MCF 10A (cell line): ENCODE data around the gene ZMYM4. TPM values are rescaled to one million over a fixed set of nuclear protein-coding genes. Genes with fewer than 3 reads are reported as not detected.

Experiments
- BruUV-seq: library from RNA; stranded (reverse); fragments of 400-500 nt; replicated peaks from 2 replicates; lab custom pipeline; 2021; lab: Mats Ljungman, UMichigan
- CTCF ChIA-PET: fragments of 300-600 bp; sonication (Branson Sonifier 250); formaldehyde crosslinking; extraction: SDS; loops from one replicate; lab custom pipeline; 2021; ENCODE audit warnings: antibody characterized with exemption, inconsistent platforms; lab: Yijun Ruan, JAX
- POLR2A ChIA-PET: fragments of 300-600, 350-650 bp; sonication (Branson Sonifier 250); formaldehyde crosslinking; extraction: SDS; loops from one replicate; lab custom pipeline; 2020; ENCODE audit warnings: antibody characterized with exemption, inconsistent platforms; lab: Yijun Ruan, JAX
- DNase-seq: peaks from one replicate; pipeline ENCODE4 v3.0.0-alpha.2; 2018; ENCODE audit not compliant: unreplicated experiment
- H3K27ac Mint-ChIP-seq: one replicate; pipeline ENCODE4 v1.8.0; 2022; ENCODE audit warnings: mild to moderate bottlenecking, low read depth, mixed read lengths; ENCODE audit not compliant: unreplicated experiment
- H3K27me3 Mint-ChIP-seq: one replicate; pipeline ENCODE4 v1.8.0; 2022; ENCODE audit warnings: mixed read lengths; ENCODE audit not compliant: insufficient read depth, unreplicated experiment
- H3K36me3 Mint-ChIP-seq: one replicate; pipeline ENCODE4 v1.8.0; 2022; ENCODE audit warnings: mild to moderate bottlenecking, moderate library complexity, mixed read lengths; ENCODE audit not compliant: insufficient read depth, unreplicated experiment
- H3K4me1 Mint-ChIP-seq: one replicate; pipeline ENCODE4 v1.8.0; 2022; ENCODE audit warnings: mixed read lengths; ENCODE audit not compliant: insufficient read depth, unreplicated experiment
- H3K4me3 Mint-ChIP-seq: one replicate; pipeline ENCODE4 v1.8.0; 2022; ENCODE audit warnings: mild to moderate bottlenecking, moderate library complexity, mixed read lengths; ENCODE audit not compliant: unreplicated experiment
- H3K9me3 Mint-ChIP-seq: one replicate; pipeline ENCODE4 v1.8.0; 2022; ENCODE audit warnings: mixed read lengths; ENCODE audit not compliant: unreplicated experiment
- intact Hi-C: fragments of 100-400 bp; cut with micrococcal nuclease; formaldehyde crosslinking; loops from 2 replicates; pipeline ENCODE4 v1.14.1; 2022
- total RNA-seq: library from RNA; stranded (reverse); gene quantifications from 2 replicates; pipeline ENCODE4 v1.2.3, GENCODE V29; 2022
- TF ChIP-seq, protein P1 (sequence below): fragments of 200-600 bp; IDR thresholded peaks from one replicate; pipeline ENCODE4 v1.8.0; 2022; ENCODE audit warnings: antibody characterized with exemption, mild to moderate bottlenecking; ENCODE audit not compliant: unreplicated experiment

The ZMYM4 gene
- total RNA-seq, 1 experiment from 2014 or later = 62.0 TPM

DNA sequence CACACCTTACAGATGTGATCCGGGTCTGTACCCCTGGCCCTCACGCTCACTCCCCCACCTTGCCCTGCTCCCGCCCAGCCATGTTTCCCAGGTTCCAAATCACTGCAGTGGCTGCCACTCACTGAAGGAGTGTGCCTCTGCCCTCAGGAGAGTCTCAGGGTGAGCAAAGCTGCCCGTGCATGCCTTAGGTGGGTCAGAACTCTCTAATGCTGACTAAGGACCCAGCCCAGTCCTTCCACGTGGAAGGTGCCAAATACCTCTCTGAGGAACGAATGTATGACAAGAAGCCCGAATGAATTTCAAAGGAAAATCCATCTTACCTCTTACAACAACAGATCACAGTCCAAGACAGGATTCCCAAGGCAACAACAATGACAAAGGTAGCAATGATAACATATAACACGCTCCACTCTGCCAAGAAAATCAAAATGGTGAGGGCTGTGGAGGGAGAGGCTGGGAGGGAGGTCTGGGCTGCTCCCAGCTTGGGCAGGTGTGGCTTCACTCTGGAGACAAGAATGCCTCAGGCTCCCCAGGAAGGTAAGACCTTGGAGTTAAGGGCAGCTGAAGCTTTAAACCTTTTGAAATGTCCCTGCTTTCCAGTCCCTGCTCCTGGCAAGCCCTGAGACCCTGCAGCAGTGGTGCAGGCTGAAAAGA, 173.5 kb downstream of the ZMYM4 start:
- intact Hi-C loops = no loop called here
- BruUV-seq = no TSS peak
- Mint-ChIP-seq H3K27me3 (no peaks in the 10 kb centered on the region), H3K4me1 (peaks cover 8% of the 10 kb centered on the region), H3K36me3 (peaks cover 50% of the 10 kb centered on the region), H3K27ac (peak overlapping the region; percentile 24), H3K4me3 (no peak overlapping the region), H3K9me3 (no peaks in the 10 kb centered on the region)
- ChIA-PET POLR2A (interaction anchor here (0.6 to 6.8 kb wide), 9 partner anchors 10 to 322 kb away, joined by 3 to 31 read pairs (median 3); partner anchors contain the start of genes KIAA0319L and NCDN), CTCF (interaction anchor here (0.6 to 8.4 kb wide), 4 partner anchors 9 to 284 kb away, joined by 3 to 62 read pairs (median 4); no protein-coding TSS in a partner anchor)
- TF ChIP-seq, protein P1, sequence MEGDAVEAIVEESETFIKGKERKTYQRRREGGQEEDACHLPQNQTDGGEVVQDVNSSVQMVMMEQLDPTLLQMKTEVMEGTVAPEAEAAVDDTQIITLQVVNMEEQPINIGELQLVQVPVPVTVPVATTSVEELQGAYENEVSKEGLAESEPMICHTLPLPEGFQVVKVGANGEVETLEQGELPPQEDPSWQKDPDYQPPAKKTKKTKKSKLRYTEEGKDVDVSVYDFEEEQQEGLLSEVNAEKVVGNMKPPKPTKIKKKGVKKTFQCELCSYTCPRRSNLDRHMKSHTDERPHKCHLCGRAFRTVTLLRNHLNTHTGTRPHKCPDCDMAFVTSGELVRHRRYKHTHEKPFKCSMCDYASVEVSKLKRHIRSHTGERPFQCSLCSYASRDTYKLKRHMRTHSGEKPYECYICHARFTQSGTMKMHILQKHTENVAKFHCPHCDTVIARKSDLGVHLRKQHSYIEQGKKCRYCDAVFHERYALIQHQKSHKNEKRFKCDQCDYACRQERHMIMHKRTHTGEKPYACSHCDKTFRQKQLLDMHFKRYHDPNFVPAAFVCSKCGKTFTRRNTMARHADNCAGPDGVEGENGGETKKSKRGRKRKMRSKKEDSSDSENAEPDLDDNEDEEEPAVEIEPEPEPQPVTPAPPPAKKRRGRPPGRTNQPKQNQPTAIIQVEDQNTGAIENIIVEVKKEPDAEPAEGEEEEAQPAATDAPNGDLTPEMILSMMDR = no peak
- no peak for DNase-seq

DNA sequence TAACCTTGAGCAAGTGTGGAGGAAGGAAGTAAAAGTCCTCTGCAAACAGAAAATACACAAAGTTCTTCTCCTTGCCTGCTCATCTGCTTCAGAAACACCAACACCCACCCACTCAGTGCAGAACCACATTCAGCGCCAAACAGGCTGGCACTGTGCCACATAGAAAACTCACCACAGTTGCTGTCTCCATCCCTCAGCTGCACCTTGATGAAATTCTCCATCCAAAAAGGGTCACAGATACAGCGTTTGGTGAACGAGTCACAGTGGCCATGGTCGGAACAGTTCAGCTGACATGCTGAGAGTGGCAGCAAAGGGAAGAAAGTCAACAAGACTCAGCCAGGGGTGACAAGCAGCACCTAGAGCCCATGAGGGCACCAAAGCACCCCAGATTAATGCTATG, 174.2 kb downstream of the ZMYM4 start:
- H3K4me1 Mint-ChIP-seq = peaks cover 8% of the 10 kb centered on the region
- H3K4me3 Mint-ChIP-seq = no peak overlapping the region
- BruUV-seq = no TSS peak
- H3K9me3 Mint-ChIP-seq = no peaks in the 10 kb centered on the region
- intact Hi-C loops = no loop called here
- peaks cover 43% of the 10 kb centered on the region for H3K36me3 Mint-ChIP-seq
- no peak for DNase-seq
- ChIA-PET POLR2A (interaction anchor here (0.6 to 6.8 kb wide), 8 partner anchors 9 to 321 kb away, joined by 3 to 31 read pairs (median 4); partner anchors contain the start of genes KIAA0319L and NCDN), CTCF (interaction anchor here (0.8 to 8.4 kb wide), 5 partner anchors 8 to 284 kb away, joined by 3 to 62 read pairs (median 4); no protein-coding TSS in a partner anchor)
- TF ChIP-seq, protein P1 = no peak
- H3K27ac Mint-ChIP-seq = no peak overlapping the region
- H3K27me3 Mint-ChIP-seq = no peaks in the 10 kb centered on the region

DNA sequence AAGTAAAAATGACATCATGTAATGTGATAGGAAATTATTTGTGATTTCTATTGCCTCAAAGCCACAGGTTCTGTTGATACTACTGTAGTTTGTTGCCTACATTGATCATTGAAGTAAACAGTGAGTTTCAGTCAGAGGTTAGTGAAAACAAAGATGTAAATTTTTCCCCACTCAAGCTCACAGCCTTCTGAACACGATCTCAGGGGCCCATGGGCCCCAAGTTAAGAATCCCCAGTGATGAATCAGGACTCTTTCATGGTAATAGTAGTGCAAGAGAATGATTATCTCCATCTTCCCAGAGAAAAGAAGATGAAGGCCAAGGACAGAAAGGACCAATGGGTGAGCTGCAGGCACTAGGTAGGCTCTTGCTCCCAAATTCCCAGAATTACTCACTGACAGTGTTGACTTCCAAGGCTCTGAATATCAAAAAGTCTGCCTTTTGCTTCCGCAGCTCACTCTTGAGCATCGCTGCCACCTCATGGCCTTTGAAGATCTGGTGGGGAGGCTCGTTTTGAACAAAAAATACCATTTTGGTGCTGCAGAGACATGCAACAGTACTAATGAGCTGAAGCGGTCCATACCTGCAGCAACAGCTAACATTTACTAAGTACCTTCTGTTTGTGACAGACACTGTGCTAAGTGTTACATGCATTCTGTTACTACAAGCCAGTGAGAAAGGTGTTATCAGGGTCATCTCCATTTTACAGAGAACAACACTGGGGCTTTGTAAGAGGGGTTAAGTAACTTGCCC, 175.4 kb downstream of the ZMYM4 start:
- no peak for DNase-seq
- H3K9me3 Mint-ChIP-seq = no peaks in the 10 kb centered on the region
- TF ChIP-seq, protein P1 = no peak
- H3K27ac Mint-ChIP-seq = no peak overlapping the region
- peaks cover 8% of the 10 kb centered on the region for H3K4me1 Mint-ChIP-seq
- no peak overlapping the region for H3K4me3 Mint-ChIP-seq
- ChIA-PET CTCF (interaction anchor here (0.7 to 8.4 kb wide), 6 partner anchors 7 to 241 kb away, joined by 3 to 62 read pairs (median 4); partner anchors contain the start of genes KIAA0319L and NCDN), POLR2A (interaction anchor here (0.7 to 6.8 kb wide), 6 partner anchors 8 to 337 kb away, joined by 3 to 31 read pairs (median 4); partner anchors contain the start of genes KIAA0319L and NCDN)
- no peaks in the 10 kb centered on the region for H3K27me3 Mint-ChIP-seq
- no TSS peak for BruUV-seq
- peaks cover 35% of the 10 kb centered on the region for H3K36me3 Mint-ChIP-seq
- intact Hi-C loops = no loop called here

DNA sequence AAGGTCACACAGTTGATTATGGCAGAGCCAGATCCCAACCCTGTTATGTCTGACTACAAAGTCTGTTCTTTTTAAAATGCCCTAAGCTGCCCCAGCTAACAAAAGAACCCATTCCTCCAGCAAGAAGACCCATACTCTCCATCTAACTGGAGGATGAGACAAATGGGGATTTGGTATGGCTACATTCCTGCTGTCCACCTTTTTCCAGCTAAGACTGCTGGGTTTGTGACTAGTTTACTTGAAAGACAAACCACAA, 175.9 kb downstream of the ZMYM4 start:
- Mint-ChIP-seq H3K9me3 (no peaks in the 10 kb centered on the region), H3K27me3 (no peaks in the 10 kb centered on the region), H3K4me3 (no peak overlapping the region), H3K27ac (no peak overlapping the region), H3K4me1 (peaks cover 8% of the 10 kb centered on the region), H3K36me3 (peaks cover 35% of the 10 kb centered on the region)
- BruUV-seq = no TSS peak
- POLR2A ChIA-PET = interaction anchor here (0.7 to 6.8 kb wide), 3 partner anchors 35 to 193 kb away, joined by 3 to 31 read pairs (median 5); partner anchors contain the start of genes KIAA0319L and NCDN
- CTCF ChIA-PET = interaction anchor here (0.7 to 1.3 kb wide), 4 partner anchors 27 to 337 kb away, joined by 3 to 6 read pairs (median 4); partner anchors contain the start of genes KIAA0319L and NCDN
- DNase-seq = no peak
- TF ChIP-seq, protein P1 = no peak
- intact Hi-C loops = no loop called here
